ENCODE results near the gene ZNF570. TPM values are rescaled to one million over a fixed set of nuclear protein-coding genes. Genes with fewer than 3 reads are reported as not detected.

Gene ZNF570
- total RNA-seq, 6 donors from 2014 or later, result 1.8 to 9.5 (median 5.4) TPM

DNA sequence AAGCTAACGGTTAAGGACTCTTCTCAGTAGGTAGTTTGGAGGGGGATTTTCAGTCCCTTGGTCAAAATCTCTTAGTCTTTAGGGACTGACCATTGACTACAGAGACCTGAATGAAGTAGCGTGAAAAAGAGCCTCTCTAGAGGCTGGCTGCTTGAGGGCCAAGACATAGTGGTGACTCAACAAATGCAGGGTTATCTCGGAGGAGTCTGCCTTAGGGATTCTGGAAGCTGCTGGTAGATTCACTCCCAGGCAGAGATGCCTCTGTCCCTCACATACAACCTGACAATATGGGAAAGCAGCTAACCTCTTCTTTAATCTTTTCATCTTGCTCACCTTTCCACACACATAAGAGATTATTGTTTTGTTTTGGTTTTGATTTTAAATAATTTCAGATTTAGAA, 42.7 kb downstream of the ZNF570 start:
- peaks cover 0 to 28% (median 3%) of the 10 kb centered on the region in 4 donors for H3K36me3 ChIP-seq
- peaks cover 0 to 8% (median 0%) of the 10 kb centered on the region in 4 donors for H3K4me1 ChIP-seq
- peaks cover 4 to 29% (median 11%) of the 10 kb centered on the region in 4 donors for H3K9me3 ChIP-seq
- no peak overlapping the region for H3K4me3 ChIP-seq
- 93 to 94% methylated on average over 3 of the region's 3 CpGs for WGBS, 2 donors
- no peak overlapping the region for H3K27ac ChIP-seq
- DNase-seq (no peak), ATAC-seq (ENCODE audit: low FRiP score in 2 of 2) (no peak)
- no peak for TF ChIP-seq EP300 (IDR thresholded peaks at IDR 0.05)
- no peak for TF ChIP-seq POLR2A (IDR thresholded peaks at IDR 0.05)
- TF ChIP-seq, protein P1, sequence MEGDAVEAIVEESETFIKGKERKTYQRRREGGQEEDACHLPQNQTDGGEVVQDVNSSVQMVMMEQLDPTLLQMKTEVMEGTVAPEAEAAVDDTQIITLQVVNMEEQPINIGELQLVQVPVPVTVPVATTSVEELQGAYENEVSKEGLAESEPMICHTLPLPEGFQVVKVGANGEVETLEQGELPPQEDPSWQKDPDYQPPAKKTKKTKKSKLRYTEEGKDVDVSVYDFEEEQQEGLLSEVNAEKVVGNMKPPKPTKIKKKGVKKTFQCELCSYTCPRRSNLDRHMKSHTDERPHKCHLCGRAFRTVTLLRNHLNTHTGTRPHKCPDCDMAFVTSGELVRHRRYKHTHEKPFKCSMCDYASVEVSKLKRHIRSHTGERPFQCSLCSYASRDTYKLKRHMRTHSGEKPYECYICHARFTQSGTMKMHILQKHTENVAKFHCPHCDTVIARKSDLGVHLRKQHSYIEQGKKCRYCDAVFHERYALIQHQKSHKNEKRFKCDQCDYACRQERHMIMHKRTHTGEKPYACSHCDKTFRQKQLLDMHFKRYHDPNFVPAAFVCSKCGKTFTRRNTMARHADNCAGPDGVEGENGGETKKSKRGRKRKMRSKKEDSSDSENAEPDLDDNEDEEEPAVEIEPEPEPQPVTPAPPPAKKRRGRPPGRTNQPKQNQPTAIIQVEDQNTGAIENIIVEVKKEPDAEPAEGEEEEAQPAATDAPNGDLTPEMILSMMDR (IDR thresholded peaks at IDR 0.05), result no peak
- TF ChIP-seq POLR2AphosphoS5 (IDR thresholded peaks at IDR 0.05), result no peak
- H3K27me3 ChIP-seq, result no peaks in the 10 kb centered on the region

DNA sequence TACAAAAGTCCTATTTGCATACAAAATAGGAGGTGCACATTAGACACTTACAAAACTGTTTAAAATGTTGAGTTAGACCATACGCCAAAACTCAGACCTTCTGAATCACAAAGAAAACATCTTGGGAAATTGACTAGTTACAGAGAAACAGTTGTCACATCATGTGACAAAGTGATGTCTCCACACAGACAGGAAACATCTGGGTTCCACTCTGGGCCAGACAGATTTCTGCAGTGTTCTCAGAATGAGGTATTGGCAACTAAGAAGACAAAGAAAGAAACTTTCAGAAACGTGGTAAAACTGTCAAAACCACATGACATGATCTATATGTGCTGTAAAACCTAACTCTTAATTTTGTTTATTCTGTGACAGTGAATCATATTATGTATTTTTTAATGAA, 44.2 kb downstream of the ZNF570 start:
- Histone ChIP-seq H3K27ac (no peak overlapping the region), H3K36me3 (peaks cover 0 to 28% (median 3%) of the 10 kb centered on the region in 4 donors), H3K27me3 (no peaks in the 10 kb centered on the region), H3K9me3 (peaks cover 6 to 37% (median 20%) of the 10 kb centered on the region in 4 donors), H3K4me3 (no peak overlapping the region), H3K4me1 (no peaks in the 10 kb centered on the region)
- ATAC-seq (ENCODE audit: low FRiP score in 2 of 2) (no peak), DNase-seq (no peak)
- TF ChIP-seq, protein P1 (IDR thresholded peaks at IDR 0.05), result no peak
- TF ChIP-seq EP300 (IDR thresholded peaks at IDR 0.05) (no peak), POLR2AphosphoS5 (IDR thresholded peaks at IDR 0.05) (no peak), POLR2A (IDR thresholded peaks at IDR 0.05) (no peak)
- 48 to 58% methylated on average over 2 of the region's 2 CpGs for WGBS, 2 donors

DNA sequence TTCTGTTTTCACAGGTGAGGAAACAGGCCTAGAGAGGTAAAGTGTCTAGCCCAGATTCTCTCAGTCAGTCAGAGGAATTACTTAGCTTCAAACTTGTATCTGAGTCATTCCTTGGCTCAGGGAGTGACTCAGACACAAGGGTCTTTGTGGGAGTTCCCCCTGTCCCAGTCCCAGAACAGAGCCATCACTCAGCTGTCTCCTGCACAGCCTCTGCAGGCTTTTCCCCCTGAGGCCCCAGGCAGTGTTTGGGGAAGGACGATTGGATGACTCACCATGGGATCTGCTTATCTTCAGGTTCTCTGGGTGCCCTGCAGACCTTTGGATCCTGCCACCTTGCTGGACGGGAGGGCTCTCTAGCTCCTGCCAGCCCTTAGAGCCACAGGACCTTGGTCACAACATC, 50.7 kb downstream of the ZNF570 start:
- WGBS, 2 donors, result 73 to 100% methylated on average over 1 to 2 of the region's 2 CpGs
- Histone ChIP-seq H3K4me3 (no peak overlapping the region), H3K36me3 (peaks cover 0 to 39% (median 16%) of the 10 kb centered on the region in 4 donors), H3K4me1 (no peaks in the 10 kb centered on the region), H3K9me3 (peaks cover 6 to 61% (median 43%) of the 10 kb centered on the region in 4 donors), H3K27ac (no peak overlapping the region), H3K27me3 (no peaks in the 10 kb centered on the region)
- no peak for ATAC-seq (ENCODE audit: low FRiP score in 2 of 2)
- TF ChIP-seq EP300 (IDR thresholded peaks at IDR 0.05), result no peak
- no peak for TF ChIP-seq POLR2A (IDR thresholded peaks at IDR 0.05)
- TF ChIP-seq, protein P1 (IDR thresholded peaks at IDR 0.05), result no peak
- no peak for TF ChIP-seq POLR2AphosphoS5 (IDR thresholded peaks at IDR 0.05)
- DNase-seq, result no peak

DNA sequence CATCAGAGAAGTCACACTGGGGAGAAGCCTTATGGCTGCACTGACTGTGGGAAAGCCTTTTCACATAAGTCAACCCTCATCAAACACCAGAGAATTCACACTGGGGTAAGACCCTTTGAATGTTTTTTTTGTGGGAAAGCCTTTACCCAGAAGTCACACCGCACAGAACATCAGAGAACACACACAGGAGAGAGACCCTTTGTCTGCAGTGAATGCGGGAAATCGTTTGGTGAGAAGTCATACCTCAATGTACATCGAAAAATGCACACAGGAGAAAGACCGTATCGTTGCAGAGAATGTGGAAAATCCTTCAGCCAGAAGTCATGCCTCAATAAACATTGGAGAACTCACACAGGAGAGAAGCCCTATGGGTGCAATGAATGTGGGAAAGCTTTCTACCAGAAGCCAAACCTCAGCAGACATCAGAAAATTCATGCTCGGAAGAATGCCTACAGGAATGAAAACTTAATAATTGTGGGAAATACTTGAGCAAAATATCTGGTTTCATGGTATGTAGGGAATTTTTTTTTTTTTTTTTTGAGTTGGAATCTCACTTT, 68.3 kb downstream of the ZNF570 start:
- ATAC-seq (ENCODE audit: low FRiP score in 2 of 2), result no peak
- WGBS, 2 donors, result 91 to 95% methylated on average over 7 of the region's 7 CpGs
- peaks cover 77 to 97% (median 90%) of the 10 kb centered on the region in 4 donors for H3K9me3 ChIP-seq

More for the DNA sequence above, 68.3 kb downstream of the ZNF570 start:
- H3K4me1 ChIP-seq, result no peaks in the 10 kb centered on the region
- no peak overlapping the region for H3K27ac ChIP-seq
- no peak for TF ChIP-seq POLR2A (IDR thresholded peaks at IDR 0.05)
- no peak for TF ChIP-seq POLR2AphosphoS5 (IDR thresholded peaks at IDR 0.05)
- TF ChIP-seq, protein P1 (IDR thresholded peaks at IDR 0.05), result no peak
- no peak for TF ChIP-seq EP300 (IDR thresholded peaks at IDR 0.05)
- H3K36me3 ChIP-seq, result peaks cover 0 to 48% (median 47%) of the 10 kb centered on the region in 4 donors
- no peak for DNase-seq
- H3K27me3 ChIP-seq, result no peaks in the 10 kb centered on the region
- no peak overlapping the region for H3K4me3 ChIP-seq

Other genes with a start within 250 kb of the ZNF570 start
- 1 to 10 TPM; 2.1 to 8.9 (median 3.5) TPM for gene ZNF527, start 98.3 kb upstream of the ZNF570 start, total RNA-seq
- 1 to 10 TPM; 1.0 to 4.8 (median 2.9) TPM for gene ZNF569, start 1.9 kb upstream of the ZNF570 start, total RNA-seq
- 1 to 10 TPM; 1.4 to 7.3 (median 3.0) TPM for gene ZNF793, start 37.6 kb downstream of the ZNF570 start, total RNA-seq
- gene ZNF571, start 125.4 kb downstream of the ZNF570 start, total RNA-seq, result 10 to 100 TPM in 1 of 6 donors, 1 to 10 TPM in 4, under 1 TPM in 1; 0.89 to 14.6 (median 3.3) TPM
- 1 to 10 TPM; 1.7 to 5.3 (median 4.0) TPM for gene ZNF540, start 125.5 kb downstream of the ZNF570 start, total RNA-seq
- 10 to 100 TPM in 4 of 6 donors, 1 to 10 TPM in 2; 2.8 to 34.6 (median 12.3) TPM for gene ZFP30, start 186.1 kb downstream of the ZNF570 start, total RNA-seq